ENCODE results near the gene DCDC2. TPM values are rescaled to one million over a fixed set of nuclear protein-coding genes. Genes with fewer than 3 reads are reported as not detected.
"Not testable (repeated sequence)": the region's sequence is repeated elsewhere in the genome, so short reads cannot be mapped to it uniquely, and the experiment has no call there.

DCDC2 gene
- total RNA-seq, 1 experiment from 2014 or later: 191 TPM

DNA sequence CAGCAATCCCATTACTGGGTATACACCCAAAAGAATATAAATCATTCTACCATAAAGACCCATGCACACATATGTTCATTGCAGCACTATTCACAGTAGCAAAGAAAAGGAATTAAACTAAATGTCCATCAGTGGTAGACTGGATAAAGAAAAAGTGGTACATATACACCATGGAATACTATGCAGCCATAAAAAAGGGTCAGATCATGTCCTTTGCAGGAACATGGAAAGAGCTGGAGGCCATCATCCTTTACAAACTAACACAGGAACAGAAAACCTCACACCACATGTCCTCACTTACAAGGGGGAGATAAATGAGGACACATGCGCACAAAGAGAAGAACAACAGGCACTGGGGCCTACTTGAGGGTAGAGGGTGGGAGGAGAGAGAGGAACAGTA, 60.9 kb downstream of the DCDC2 start:
- ChIA-PET POLR2A (no interaction called here), CTCF (no interaction called here)
- TF ChIP-seq, protein P1, sequence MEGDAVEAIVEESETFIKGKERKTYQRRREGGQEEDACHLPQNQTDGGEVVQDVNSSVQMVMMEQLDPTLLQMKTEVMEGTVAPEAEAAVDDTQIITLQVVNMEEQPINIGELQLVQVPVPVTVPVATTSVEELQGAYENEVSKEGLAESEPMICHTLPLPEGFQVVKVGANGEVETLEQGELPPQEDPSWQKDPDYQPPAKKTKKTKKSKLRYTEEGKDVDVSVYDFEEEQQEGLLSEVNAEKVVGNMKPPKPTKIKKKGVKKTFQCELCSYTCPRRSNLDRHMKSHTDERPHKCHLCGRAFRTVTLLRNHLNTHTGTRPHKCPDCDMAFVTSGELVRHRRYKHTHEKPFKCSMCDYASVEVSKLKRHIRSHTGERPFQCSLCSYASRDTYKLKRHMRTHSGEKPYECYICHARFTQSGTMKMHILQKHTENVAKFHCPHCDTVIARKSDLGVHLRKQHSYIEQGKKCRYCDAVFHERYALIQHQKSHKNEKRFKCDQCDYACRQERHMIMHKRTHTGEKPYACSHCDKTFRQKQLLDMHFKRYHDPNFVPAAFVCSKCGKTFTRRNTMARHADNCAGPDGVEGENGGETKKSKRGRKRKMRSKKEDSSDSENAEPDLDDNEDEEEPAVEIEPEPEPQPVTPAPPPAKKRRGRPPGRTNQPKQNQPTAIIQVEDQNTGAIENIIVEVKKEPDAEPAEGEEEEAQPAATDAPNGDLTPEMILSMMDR (IDR thresholded peaks at IDR 0.05; ENCODE audit: insufficient read depth in 1 of 2, low read depth in 1 of 2, low read length in 1 of 2, severe bottlenecking in 1 of 2, unreplicated experiment in 1 of 2): no peak
- Mint-ChIP-seq H3K4me3 (ENCODE audit: unreplicated experiment) (no peak overlapping the region), H3K27ac (ENCODE audit: unreplicated experiment) (no peak overlapping the region), H3K36me3 (ENCODE audit: insufficient read depth, unreplicated experiment) (peaks cover 89% of the 10 kb centered on the region), H3K27me3 (ENCODE audit: insufficient read depth, unreplicated experiment) (no peaks in the 10 kb centered on the region), H3K9me3 (ENCODE audit: unreplicated experiment) (peaks cover 21% of the 10 kb centered on the region), H3K4me1 (ENCODE audit: low read depth, unreplicated experiment) (peaks cover 12% of the 10 kb centered on the region)
- no peaks in the 10 kb centered on the region for H3K27me3 ChIP-seq (replicated peaks; ENCODE audit: control insufficient read depth, insufficient read depth, low read length)
- no peak overlapping the region for H3K4me3 ChIP-seq (ENCODE audit: low read depth, low read length)
- no TSS peak for BruUV-seq (replicated peaks)
- H3K4me1 ChIP-seq: no peaks in the 10 kb centered on the region
- H3K9me3 ChIP-seq: no peaks in the 10 kb centered on the region; the same call in 1 of the 2 replicates
- H3K36me3 ChIP-seq (ENCODE audit: control insufficient read depth, insufficient read depth, low read length): peaks cover 1% of the 10 kb centered on the region; the same call in 1 of the 2 replicates
- DNase-seq: no peak
- intact Hi-C loops (cut with micrococcal nuclease; ENCODE audit: unreplicated experiment): no loop called here

- intact Hi-C loops (cut with micrococcal nuclease; ENCODE audit: unreplicated experiment); H3K27me3 ChIP-seq (replicated peaks; ENCODE audit: control insufficient read depth, insufficient read depth, low read length); H3K27ac Mint-ChIP-seq (ENCODE audit: unreplicated experiment); POLR2A ChIA-PET; H3K4me3 ChIP-seq (ENCODE audit: low read depth, low read length); DNase-seq; BruUV-seq (replicated peaks); H3K9me3 ChIP-seq; H3K4me3 Mint-ChIP-seq (ENCODE audit: unreplicated experiment); H3K27me3 Mint-ChIP-seq (ENCODE audit: insufficient read depth, unreplicated experiment); H3K4me1 ChIP-seq; H3K36me3 ChIP-seq (ENCODE audit: control insufficient read depth, insufficient read depth, low read length): not testable (repeated sequence)
- H3K36me3 Mint-ChIP-seq (ENCODE audit: insufficient read depth, unreplicated experiment): peaks cover 77% of the 10 kb centered on the region
- H3K4me1 Mint-ChIP-seq (ENCODE audit: low read depth, unreplicated experiment): peaks cover 12% of the 10 kb centered on the region
- CTCF ChIA-PET: interaction anchor here (0.7 kb wide), 1 partner anchor 62 kb away, joined by 3 read pairs; no protein-coding TSS in a partner anchor
- peaks cover 21% of the 10 kb centered on the region for H3K9me3 Mint-ChIP-seq (ENCODE audit: unreplicated experiment)
Measured at GRCh38 chr6:24293852-24294251, 64.0 kb downstream of the DCDC2 start.

DNA sequence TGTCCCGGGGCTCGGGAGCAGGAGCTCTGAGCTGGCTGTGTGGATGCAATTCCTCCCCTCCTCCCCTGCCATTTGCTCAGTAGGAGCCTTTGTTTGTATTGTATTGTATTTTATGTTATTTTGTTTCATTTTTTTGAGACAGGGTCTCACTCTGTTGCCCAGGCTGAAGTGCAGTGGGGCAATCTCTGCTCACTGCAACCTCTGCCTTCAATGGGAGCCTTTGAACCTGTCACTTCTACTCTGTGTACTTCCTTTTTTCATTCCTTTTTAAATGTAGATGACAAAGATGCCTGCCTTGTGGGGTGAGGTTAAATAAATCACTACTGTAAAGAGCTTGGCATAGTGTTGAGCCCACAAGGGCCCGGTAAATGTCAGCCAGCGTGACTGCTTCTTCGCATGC, 70.6 kb downstream of the DCDC2 start:
- Mint-ChIP-seq H3K4me1 (ENCODE audit: low read depth, unreplicated experiment) (no peaks in the 10 kb centered on the region), H3K9me3 (ENCODE audit: unreplicated experiment) (no peaks in the 10 kb centered on the region), H3K4me3 (ENCODE audit: unreplicated experiment) (no peak overlapping the region), H3K27ac (ENCODE audit: unreplicated experiment) (no peak overlapping the region), H3K36me3 (ENCODE audit: insufficient read depth, unreplicated experiment) (peaks cover 19% of the 10 kb centered on the region), H3K27me3 (ENCODE audit: insufficient read depth, unreplicated experiment) (no peaks in the 10 kb centered on the region)
- CTCF ChIA-PET: interaction anchor here (2.0 kb wide), 1 partner anchor 73 kb away, joined by 7 read pairs; no protein-coding TSS in a partner anchor
- peaks cover 5% of the 10 kb centered on the region; the same call in 1 of the 2 replicates for H3K4me1 ChIP-seq
- no peak for DNase-seq
- no peak overlapping the region for H3K4me3 ChIP-seq (ENCODE audit: low read depth, low read length)
- H3K27me3 ChIP-seq (replicated peaks; ENCODE audit: control insufficient read depth, insufficient read depth, low read length): no peaks in the 10 kb centered on the region
- intact Hi-C loops (cut with micrococcal nuclease; ENCODE audit: unreplicated experiment): no loop called here
- H3K9me3 ChIP-seq: no peaks in the 10 kb centered on the region
- no peaks in the 10 kb centered on the region; the same call in none of the 2 replicates for H3K36me3 ChIP-seq (ENCODE audit: control insufficient read depth, insufficient read depth, low read length)
- no TSS peak for BruUV-seq (replicated peaks)
- TF ChIP-seq, protein P1 (IDR thresholded peaks at IDR 0.05; ENCODE audit: insufficient read depth in 1 of 2, low read depth in 1 of 2, low read length in 1 of 2, severe bottlenecking in 1 of 2, unreplicated experiment in 1 of 2): no peak
- POLR2A ChIA-PET: no interaction called here

Data from Caco-2 (cell line).